ENCODE results near the gene ERMAP.

The ERMAP gene

DNA sequence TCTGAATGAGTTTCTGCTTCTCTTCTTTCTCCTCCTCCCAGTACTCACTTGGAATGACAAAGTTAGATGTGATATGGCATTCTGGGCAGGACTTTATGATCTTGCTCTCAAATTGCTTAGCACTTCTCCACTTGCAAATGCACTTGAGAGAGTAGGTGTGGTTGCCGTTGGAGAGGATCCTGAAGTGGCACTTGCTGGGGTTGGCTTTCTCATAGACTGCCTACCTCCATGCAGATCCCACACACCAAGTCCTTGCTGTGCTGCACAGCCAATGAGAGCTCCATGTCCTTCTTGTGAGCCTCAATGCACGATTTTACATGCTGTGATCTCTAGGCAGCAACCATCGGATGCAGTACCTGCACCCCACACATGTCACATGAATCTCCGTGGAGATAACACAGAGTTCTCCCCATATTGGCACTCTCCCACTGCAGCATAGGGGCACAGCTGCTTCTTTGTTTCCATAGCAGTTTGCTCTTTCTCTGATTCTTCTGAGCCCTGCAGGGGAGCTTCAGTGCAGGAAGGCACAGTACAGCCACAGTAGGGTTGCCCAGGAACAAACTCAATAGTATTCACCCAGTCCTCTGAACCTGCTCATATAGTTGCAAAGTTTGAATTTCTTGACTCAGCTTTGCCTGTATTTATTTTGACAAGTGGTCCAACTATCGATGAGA, 74.7 kb downstream of the ERMAP start:
- in situ Hi-C loops (cut with MboI; ENCODE audit: low sequenced_read_pairs, unreplicated experiment): no loop called here
- TF ChIP-seq, protein P1, sequence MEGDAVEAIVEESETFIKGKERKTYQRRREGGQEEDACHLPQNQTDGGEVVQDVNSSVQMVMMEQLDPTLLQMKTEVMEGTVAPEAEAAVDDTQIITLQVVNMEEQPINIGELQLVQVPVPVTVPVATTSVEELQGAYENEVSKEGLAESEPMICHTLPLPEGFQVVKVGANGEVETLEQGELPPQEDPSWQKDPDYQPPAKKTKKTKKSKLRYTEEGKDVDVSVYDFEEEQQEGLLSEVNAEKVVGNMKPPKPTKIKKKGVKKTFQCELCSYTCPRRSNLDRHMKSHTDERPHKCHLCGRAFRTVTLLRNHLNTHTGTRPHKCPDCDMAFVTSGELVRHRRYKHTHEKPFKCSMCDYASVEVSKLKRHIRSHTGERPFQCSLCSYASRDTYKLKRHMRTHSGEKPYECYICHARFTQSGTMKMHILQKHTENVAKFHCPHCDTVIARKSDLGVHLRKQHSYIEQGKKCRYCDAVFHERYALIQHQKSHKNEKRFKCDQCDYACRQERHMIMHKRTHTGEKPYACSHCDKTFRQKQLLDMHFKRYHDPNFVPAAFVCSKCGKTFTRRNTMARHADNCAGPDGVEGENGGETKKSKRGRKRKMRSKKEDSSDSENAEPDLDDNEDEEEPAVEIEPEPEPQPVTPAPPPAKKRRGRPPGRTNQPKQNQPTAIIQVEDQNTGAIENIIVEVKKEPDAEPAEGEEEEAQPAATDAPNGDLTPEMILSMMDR (IDR thresholded peaks at IDR 0.05; ENCODE audit: borderline replicate concordance, control extremely low read depth, extremely low read depth, insufficient read depth, missing control alignments): no peak
- no peak for DNase-seq (ENCODE audit: low spot score)
